GM18873 (cell line): ENCODE data around the gene MAN2A2.
"Not testable (repeated sequence)": the region's sequence is repeated elsewhere in the genome, so short reads cannot be mapped to it uniquely, and the experiment has no call there.

Source experiments
- ATAC-seq: cut with Tn5 transposase; IDR thresholded peaks from one replicate; pipeline ENCODE4 v1.9.1; 2021; ENCODE audit warnings: mild to moderate bottlenecking, moderate library complexity, moderate number of reproducible peaks; ENCODE audit not compliant: unreplicated experiment, low FRiP score

Gene MAN2A2

DNA sequence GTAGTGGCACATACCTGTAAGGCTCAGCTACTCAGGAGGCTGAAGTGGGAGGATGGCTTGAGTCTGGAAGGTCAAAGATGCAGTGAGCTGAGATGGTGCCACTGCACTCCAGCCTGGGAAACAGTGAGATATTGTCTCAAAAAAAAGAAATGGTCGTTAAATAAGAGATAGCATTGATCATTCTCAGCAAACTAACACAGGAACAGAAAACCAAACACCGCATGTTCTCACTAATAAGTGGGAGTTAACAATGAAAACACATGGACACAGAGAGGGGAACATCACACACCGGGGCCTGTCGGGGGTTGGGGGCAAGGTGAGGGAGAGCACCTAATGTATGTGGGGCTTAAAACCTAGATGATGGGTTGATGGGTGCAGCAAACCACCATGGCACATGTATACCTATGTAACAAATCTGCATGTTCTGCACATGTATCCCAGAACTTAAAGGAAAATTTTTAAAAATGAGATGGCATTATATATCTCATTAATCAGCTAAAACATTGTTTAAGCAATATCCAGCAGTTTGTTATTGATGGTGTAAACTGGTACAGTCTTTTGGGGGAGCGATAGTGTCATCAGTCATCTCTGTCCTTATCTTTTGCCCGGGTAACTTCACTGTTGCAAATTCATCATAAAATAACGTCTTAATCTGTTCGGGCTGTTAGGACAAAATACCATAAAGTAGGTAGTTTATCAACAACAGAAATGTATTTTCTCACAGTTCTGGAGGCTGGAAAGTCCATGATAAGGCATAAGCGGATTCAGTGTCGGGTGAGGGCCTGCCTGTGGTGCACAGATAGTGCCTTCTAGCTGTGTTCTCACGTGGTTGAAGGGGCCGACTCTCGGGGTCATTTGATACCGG, 1.7 kb upstream of the MAN2A2 start:
- ATAC-seq: no peak

DNA sequence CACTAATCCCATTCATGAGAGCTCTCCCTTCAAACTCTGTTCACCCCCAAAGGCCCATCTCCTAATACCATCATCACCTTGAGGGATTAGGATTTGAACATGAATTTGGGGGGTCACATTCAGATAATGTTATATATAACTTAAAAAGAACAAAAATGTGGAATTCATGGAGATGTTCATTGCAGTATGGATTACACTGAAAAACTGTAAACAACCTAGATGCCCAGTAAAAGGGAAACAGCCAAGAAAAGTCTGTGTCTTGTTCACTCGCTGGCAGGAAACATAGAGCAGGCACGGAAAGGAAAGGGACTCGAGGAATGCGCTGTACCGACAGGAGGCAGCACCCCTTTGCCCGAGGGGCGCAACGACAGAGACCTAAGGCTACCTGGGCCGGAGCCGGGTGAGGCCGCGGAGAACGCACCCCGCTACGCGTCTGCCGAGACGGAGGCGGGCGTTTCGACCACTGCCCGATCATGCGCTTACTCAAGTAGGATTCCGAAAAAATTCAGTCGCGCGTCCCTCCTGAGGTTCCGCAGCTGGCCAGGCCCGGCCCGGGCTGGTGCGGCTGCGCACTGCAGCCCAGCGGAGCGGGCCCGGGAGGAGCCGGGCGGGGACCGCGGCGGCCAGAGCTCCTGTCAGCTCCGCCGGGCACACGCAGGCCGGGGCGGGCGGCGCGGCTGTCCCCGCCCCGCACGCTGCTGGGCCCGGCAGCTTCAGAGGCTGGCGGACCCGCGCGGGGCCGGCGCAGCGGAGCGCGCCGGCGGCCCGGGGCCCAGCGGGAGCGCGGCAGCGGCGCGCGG, 862 bp upstream of the MAN2A2 start:
- peak; percentile 66 for ATAC-seq

DNA sequence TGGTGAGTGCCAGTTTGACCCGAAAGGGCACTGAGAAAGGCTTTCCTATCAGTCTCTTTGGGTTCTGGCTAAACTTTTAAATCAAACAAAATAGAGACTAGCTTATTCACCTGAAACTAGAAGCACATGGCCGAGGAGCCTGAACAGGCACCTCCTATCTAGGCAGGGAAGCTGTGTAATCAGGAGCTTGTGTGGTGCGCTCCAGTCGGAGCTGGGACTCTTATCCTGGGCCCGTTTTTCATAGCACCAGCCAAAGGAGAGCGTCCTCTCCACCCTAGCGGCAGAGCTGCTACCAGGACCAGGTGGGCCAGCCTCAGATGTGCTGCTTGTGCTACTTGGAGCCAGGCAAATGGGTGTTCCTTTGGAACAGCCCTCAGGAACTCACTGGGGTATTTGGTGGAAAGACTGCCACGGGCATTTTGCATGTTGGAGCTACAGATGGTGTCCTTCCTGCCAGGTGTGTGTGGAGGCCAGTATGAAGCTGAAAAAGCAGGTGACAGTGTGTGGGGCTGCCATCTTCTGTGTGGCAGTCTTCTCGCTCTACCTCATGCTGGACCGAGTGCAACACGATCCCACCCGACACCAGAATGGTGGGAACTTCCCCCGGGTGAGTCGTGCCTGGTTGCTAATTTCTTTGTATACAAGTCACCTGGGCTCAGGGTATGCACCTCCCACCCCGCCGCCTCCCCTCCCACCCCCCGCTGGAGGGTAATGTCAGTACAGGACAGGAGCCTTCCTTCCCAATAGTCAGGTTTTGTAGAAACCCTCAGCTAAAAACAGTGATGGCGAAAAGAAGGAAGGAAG, 833 bp downstream of the MAN2A2 start:
- no peak for ATAC-seq

GRCh38 chr15:90904746-90905145, 1.6 kb downstream of the MAN2A2 start:
- no peak for ATAC-seq

DNA sequence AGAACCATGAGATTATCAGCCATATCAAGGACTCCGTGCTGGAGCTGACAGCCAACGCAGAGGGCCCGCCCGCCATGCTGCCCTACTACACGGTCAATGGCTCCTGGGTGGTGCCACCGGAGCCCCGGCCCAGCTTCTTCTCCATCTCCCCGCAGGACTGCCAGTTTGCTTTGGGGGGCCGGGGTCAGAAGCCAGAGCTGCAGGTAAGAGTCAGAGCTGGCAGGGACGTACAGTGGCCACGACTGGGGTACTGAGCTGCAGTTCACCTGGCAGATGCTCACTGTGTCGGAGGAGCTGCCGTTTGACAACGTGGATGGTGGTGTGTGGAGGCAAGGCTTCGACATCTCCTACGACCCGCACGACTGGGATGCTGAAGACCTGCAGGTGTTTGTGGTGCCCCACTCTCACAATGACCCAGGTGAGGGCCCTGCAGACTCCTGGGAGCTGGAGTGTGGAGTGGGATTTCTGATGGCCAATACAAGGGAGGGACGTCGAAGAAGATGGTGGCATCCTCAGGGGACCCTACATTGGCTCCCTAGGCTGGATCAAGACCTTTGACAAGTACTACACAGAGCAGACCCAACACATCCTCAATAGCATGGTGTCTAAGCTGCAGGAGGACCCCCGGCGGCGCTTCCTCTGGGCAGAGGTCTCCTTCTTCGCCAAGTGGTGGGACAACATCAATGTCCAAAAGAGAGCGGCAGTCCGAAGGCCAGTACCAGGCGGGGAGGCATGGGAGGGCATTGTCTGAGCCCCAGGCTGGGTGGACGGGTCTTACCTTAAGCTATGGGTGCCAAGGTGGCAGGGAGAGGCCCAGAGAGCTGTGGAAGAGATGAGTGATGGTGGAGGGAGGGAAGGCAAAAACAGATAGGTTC, 2.4 kb downstream of the MAN2A2 start:
- ATAC-seq: no peak

DNA sequence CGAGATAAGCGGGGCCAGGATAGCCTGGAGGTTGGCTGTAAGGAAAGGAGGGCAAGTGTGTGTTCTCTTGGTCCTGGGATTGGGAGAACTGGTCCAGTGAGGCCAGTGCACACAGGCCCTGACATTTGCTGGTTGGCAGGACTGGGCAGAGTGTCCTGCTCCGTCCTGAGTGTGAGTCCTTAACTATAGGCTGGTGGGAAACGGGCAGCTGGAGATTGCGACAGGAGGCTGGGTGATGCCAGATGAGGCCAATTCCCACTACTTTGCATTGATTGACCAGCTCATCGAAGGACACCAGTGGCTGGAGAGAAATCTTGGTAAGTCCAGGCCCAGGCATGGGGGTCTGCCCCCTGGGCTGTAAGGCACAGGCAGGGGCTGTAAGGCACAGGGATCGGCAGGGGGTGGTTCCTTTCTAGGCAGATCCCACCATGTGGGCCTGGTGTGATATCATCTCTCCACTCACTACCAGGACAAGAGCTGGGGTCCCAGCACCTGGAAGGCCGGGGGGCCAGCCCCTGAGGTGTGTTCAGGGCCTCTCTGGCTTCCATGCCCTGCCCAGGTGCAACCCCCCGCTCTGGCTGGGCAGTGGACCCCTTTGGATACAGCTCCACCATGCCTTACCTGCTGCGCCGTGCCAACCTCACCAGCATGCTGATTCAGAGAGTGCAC, 3.2 kb downstream of the MAN2A2 start:
- no peak for ATAC-seq

- no peak for ATAC-seq
Measured at GRCh38 chr15:90907051-90907660, 4.1 kb downstream of the MAN2A2 start.

DNA sequence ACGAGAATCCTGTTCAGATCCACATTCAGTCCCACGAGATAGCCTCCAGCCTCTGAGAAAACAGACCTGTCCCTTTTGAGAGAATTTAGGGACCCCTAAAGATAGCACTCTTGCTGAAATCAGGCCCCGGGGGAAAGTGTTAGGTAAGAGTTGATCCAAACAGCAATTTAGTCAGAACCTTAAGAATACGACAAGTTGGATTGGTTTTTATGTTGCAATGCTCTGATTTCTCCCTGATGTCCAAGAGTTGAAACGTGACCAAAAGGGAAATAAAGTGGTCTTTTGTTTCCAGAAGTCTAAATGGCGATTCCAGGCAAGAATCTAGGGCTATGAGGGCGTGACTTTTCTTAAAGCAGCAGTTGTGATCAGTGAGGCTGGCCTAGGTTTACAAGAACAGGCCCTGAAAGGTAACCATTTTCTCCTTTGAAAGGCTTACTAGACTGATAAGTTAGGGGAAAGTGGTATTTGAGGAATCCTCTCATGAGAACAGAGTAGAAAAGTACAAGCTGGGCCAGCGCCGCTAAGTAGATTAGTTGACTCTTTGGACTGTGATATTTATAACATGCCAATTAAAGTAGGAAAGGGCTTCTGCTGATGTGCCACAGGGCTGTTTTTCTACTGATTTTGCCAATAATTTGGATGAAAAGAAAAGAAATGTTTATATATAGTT, 4.9 kb downstream of the MAN2A2 start:
- no peak for ATAC-seq

DNA sequence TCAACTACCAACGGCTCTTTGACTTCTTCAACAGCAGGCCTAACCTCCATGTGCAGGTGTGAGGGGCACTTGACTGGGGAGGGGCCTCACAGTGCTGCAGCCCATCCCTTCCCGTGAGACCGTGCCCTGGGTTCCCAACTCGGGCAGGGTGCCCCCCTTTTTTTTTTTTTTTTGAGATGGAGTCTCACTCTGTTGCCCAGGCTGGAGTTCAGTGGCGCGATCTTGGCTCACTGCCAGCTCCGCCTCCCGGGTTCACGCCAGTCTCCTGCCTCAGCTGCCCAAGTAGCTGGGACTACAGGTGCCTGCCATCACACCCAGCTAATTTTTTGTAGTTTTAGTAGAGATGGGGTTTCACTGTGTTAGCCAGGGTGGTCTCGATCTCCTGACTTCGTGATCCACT, 6.3 kb downstream of the MAN2A2 start:
- not testable (repeated sequence) for ATAC-seq

GRCh38 chr15:90909976-90910375, 6.9 kb downstream of the MAN2A2 start:
- ATAC-seq: no peak

GRCh38 chr15:90910441-90911301, 7.6 kb downstream of the MAN2A2 start:
- no peak for ATAC-seq

DNA sequence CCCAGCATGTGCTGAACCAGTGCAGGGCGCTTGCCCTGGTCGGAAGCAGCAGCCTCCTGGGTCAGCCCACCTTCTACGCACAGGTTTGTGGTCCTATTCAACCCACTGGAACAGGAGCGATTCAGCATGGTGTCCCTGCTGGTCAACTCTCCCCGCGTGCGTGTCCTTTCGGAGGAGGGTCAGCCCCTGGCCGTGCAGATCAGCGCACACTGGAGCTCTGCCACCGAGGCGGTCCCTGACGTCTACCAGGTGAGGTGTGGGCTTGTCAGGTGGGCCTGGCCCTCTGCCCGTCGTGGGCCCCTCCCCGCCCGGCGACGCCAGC, 8.2 kb downstream of the MAN2A2 start:
- ATAC-seq: no peak

- ATAC-seq: no peak
Measured at GRCh38 chr15:90911906-90912769, 9.0 kb downstream of the MAN2A2 start.

DNA sequence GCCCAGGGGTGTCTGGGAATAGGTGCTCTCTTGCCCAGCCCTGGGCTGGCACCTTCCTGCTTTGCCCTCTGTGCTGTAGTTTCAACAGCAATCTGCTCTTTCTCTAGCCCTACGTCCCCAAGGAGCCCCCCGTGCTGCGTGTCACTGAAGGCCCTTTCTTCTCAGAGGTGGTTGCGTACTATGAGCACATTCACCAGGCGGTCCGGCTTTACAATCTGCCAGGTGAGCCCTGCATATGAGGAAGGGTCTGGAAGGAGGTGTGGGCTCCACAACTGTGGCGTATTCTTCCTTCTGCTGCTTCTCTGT, 9.6 kb downstream of the MAN2A2 start:
- ATAC-seq: no peak

DNA sequence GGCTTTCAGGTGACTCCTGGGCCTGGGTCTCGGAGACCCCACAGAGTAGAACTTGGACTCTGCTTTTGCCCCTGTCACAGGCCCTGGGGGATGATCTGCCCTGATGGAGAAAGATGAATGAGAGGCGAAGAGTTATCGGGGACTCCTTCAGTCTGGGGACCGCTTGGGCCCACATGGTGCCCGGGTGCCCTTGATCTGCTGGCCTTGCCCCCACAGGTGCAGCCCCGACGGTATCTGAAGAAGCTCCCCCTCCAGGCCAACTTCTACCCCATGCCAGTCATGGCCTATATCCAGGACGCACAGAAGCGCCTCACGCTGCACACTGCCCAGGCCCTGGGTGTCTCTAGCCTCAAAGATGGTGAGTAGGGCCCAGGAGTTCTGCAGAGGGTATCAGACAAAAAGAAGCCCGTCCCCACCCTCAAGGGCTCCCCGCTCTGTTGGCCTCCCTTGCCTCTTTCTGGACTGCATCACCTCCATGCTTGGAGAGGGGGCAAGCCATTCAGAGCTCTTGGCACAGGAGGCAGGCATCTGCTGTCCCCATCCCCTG, 10.4 kb downstream of the MAN2A2 start:
- no peak for ATAC-seq

- no peak for ATAC-seq
Measured at GRCh38 chr15:90914305-90915080, 11.4 kb downstream of the MAN2A2 start.
